ENCODE data around the gene KCNQ5.

Gene KCNQ5

GRCh38 chr6:72825315-72825911 is 203.5 kb downstream of the KCNQ5 start:
- Histone ChIP-seq H3K9ac (ENCODE audit: low read depth in 1 of 2, low read length in 2 of 2) (no peak overlapping the region), H3K4me1 (ENCODE audit: control insufficient read depth in 2 of 2, insufficient read depth in 2 of 2, low read length in 2 of 2) (no peaks in the 10 kb centered on the region), H3K27ac (ENCODE audit: low read depth in 2 of 2, low read length in 2 of 2) (no peak overlapping the region), H3K4me3 (ENCODE audit: low read length in 2 of 2) (no peak overlapping the region), H3K27me3 (ENCODE audit: control insufficient read depth in 2 of 2, insufficient read depth in 2 of 2, low read length in 2 of 2) (no peaks in the 10 kb centered on the region), H3K36me3 (ENCODE audit: control insufficient read depth in 2 of 2, insufficient read depth in 2 of 2, low read length in 2 of 2) (no peaks in the 10 kb centered on the region), H3K9me3 (ENCODE audit: control insufficient read depth in 2 of 2, low read length in 2 of 2) (no peaks in the 10 kb centered on the region)

DNA sequence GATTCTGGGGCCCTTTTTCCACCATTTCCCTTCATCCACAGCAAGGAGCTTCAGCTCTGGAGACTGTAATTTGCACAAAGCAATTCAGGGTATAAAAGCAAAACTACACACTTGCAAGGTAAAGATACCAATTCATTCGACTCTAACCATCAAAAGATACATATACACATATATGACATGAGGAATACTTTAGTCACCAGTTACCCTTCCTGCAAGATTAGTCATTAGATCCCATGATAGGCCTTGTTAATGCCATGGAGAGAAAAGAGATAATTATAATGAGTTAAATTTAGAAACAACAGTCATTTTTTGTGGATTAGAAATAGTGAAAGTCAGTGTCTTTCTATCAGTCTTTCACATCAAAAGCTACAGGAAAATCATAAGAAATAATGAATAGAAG is 204.2 kb downstream of the KCNQ5 start:
- Histone ChIP-seq H3K4me3 (ENCODE audit: low read length in 2 of 2) (no peak overlapping the region), H3K27ac (ENCODE audit: low read depth in 2 of 2, low read length in 2 of 2) (no peak overlapping the region), H3K9me3 (ENCODE audit: control insufficient read depth in 2 of 2, low read length in 2 of 2) (no peaks in the 10 kb centered on the region), H3K36me3 (ENCODE audit: control insufficient read depth in 2 of 2, insufficient read depth in 2 of 2, low read length in 2 of 2) (no peaks in the 10 kb centered on the region), H3K4me1 (ENCODE audit: control insufficient read depth in 2 of 2, insufficient read depth in 2 of 2, low read length in 2 of 2) (no peaks in the 10 kb centered on the region), H3K9ac (ENCODE audit: low read depth in 1 of 2, low read length in 2 of 2) (no peak overlapping the region), H3K27me3 (ENCODE audit: control insufficient read depth in 2 of 2, insufficient read depth in 2 of 2, low read length in 2 of 2) (no peaks in the 10 kb centered on the region)

DNA sequence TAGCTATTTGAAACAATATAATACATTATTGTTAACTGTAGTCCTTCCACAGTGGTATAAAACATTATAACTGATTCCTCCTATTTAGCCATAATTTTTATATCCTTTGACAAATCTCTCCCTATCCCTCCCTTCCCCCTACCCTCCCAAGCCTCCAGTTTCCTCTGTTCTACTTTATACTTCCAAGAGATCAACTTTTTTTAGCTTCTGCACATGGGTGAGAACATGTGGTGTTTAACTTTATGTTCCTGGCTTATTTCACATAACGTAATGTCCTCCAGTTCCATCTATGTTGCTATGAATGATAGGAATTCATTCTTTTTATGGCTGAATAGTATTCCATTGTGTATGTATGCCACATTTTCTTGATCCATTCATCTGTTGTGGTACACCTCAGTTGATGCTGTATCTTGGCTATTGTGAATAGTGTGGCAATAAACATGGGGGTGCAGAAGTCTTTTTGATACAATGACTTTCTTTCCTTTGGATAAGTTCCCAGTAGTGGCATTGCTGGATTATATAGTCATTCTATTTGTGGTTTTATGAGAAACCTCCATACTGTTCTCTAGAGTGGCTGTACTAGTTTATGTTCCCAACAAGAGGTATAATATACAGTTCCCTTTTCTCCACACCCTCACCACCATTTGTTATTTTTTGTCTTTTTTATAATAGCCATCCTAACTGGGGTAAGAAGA is 205.0 kb downstream of the KCNQ5 start:
- Histone ChIP-seq H3K4me1 (ENCODE audit: control insufficient read depth in 2 of 2, insufficient read depth in 2 of 2, low read length in 2 of 2) (no peaks in the 10 kb centered on the region), H3K9me3 (ENCODE audit: control insufficient read depth in 2 of 2, low read length in 2 of 2) (no peaks in the 10 kb centered on the region), H3K4me3 (ENCODE audit: low read length in 2 of 2) (no peak overlapping the region), H3K27me3 (ENCODE audit: control insufficient read depth in 2 of 2, insufficient read depth in 2 of 2, low read length in 2 of 2) (no peaks in the 10 kb centered on the region), H3K36me3 (ENCODE audit: control insufficient read depth in 2 of 2, insufficient read depth in 2 of 2, low read length in 2 of 2) (no peaks in the 10 kb centered on the region), H3K9ac (ENCODE audit: low read depth in 1 of 2, low read length in 2 of 2) (no peak overlapping the region), H3K27ac (ENCODE audit: low read depth in 2 of 2, low read length in 2 of 2) (no peak overlapping the region)

DNA sequence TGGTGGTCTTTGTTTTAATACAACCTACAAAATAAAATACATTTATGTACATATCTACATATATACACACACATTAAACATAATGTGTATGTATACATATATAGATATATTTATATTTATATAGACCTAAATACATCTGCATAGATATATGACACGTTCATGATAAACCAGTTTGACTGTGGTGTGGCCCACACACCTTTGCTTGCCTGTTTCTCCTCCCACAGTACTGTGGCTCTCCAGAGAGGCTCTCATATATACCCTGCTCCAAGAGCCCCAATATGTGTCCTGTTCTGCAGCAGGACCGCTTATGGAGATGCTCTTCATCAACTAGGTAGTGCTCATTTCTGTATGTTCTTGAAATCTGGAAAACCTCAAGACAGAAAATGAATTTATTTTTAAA is 207.0 kb downstream of the KCNQ5 start:
- Histone ChIP-seq H3K9ac (ENCODE audit: low read depth in 1 of 2, low read length in 2 of 2) (no peak overlapping the region), H3K4me3 (ENCODE audit: low read length in 2 of 2) (no peak overlapping the region), H3K27ac (ENCODE audit: low read depth in 2 of 2, low read length in 2 of 2) (no peak overlapping the region), H3K9me3 (ENCODE audit: control insufficient read depth in 2 of 2, low read length in 2 of 2) (no peaks in the 10 kb centered on the region), H3K36me3 (ENCODE audit: control insufficient read depth in 2 of 2, insufficient read depth in 2 of 2, low read length in 2 of 2) (no peaks in the 10 kb centered on the region), H3K4me1 (ENCODE audit: control insufficient read depth in 2 of 2, insufficient read depth in 2 of 2, low read length in 2 of 2) (no peaks in the 10 kb centered on the region), H3K27me3 (ENCODE audit: control insufficient read depth in 2 of 2, insufficient read depth in 2 of 2, low read length in 2 of 2) (no peaks in the 10 kb centered on the region)

GRCh38 chr6:72832271-72832670 is 210.4 kb downstream of the KCNQ5 start:
- no peaks in the 10 kb centered on the region for H3K4me1 ChIP-seq (ENCODE audit: control insufficient read depth in 2 of 2, insufficient read depth in 2 of 2, low read length in 2 of 2)
- no peak overlapping the region for H3K27ac ChIP-seq (ENCODE audit: low read depth in 2 of 2, low read length in 2 of 2)
- no peaks in the 10 kb centered on the region for H3K9me3 ChIP-seq (ENCODE audit: control insufficient read depth in 2 of 2, low read length in 2 of 2)
- no peaks in the 10 kb centered on the region for H3K36me3 ChIP-seq (ENCODE audit: control insufficient read depth in 2 of 2, insufficient read depth in 2 of 2, low read length in 2 of 2)
- no peak overlapping the region for H3K4me3 ChIP-seq (ENCODE audit: low read length in 2 of 2)
- H3K27me3 ChIP-seq (ENCODE audit: control insufficient read depth in 2 of 2, insufficient read depth in 2 of 2, low read length in 2 of 2): no peaks in the 10 kb centered on the region
- H3K9ac ChIP-seq (ENCODE audit: low read depth in 1 of 2, low read length in 2 of 2): no peak overlapping the region

GRCh38 chr6:72835749-72836148 is 213.9 kb downstream of the KCNQ5 start:
- H3K9ac ChIP-seq (ENCODE audit: low read depth in 1 of 2, low read length in 2 of 2): no peak overlapping the region
- no peaks in the 10 kb centered on the region for H3K27me3 ChIP-seq (ENCODE audit: control insufficient read depth in 2 of 2, insufficient read depth in 2 of 2, low read length in 2 of 2)
- no peaks in the 10 kb centered on the region for H3K9me3 ChIP-seq (ENCODE audit: control insufficient read depth in 2 of 2, low read length in 2 of 2)
- H3K27ac ChIP-seq (ENCODE audit: low read depth in 2 of 2, low read length in 2 of 2): no peak overlapping the region
- no peaks in the 10 kb centered on the region for H3K4me1 ChIP-seq (ENCODE audit: control insufficient read depth in 2 of 2, insufficient read depth in 2 of 2, low read length in 2 of 2)
- H3K36me3 ChIP-seq (ENCODE audit: control insufficient read depth in 2 of 2, insufficient read depth in 2 of 2, low read length in 2 of 2): no peaks in the 10 kb centered on the region
- no peak overlapping the region for H3K4me3 ChIP-seq (ENCODE audit: low read length in 2 of 2)

GRCh38 chr6:72836971-72837370 is 215.1 kb downstream of the KCNQ5 start:
- Histone ChIP-seq H3K27me3 (ENCODE audit: control insufficient read depth in 2 of 2, insufficient read depth in 2 of 2, low read length in 2 of 2) (no peaks in the 10 kb centered on the region), H3K9me3 (ENCODE audit: control insufficient read depth in 2 of 2, low read length in 2 of 2) (no peaks in the 10 kb centered on the region), H3K4me3 (ENCODE audit: low read length in 2 of 2) (no peak overlapping the region), H3K9ac (ENCODE audit: low read depth in 1 of 2, low read length in 2 of 2) (no peak overlapping the region), H3K36me3 (ENCODE audit: control insufficient read depth in 2 of 2, insufficient read depth in 2 of 2, low read length in 2 of 2) (no peaks in the 10 kb centered on the region), H3K27ac (ENCODE audit: low read depth in 2 of 2, low read length in 2 of 2) (no peak overlapping the region), H3K4me1 (ENCODE audit: control insufficient read depth in 2 of 2, insufficient read depth in 2 of 2, low read length in 2 of 2) (no peaks in the 10 kb centered on the region)

GRCh38 chr6:72841195-72841594 is 219.3 kb downstream of the KCNQ5 start:
- Histone ChIP-seq H3K4me1 (ENCODE audit: control insufficient read depth in 2 of 2, insufficient read depth in 2 of 2, low read length in 2 of 2) (no peaks in the 10 kb centered on the region), H3K4me3 (ENCODE audit: low read length in 2 of 2) (no peak overlapping the region), H3K36me3 (ENCODE audit: control insufficient read depth in 2 of 2, insufficient read depth in 2 of 2, low read length in 2 of 2) (no peaks in the 10 kb centered on the region), H3K9me3 (ENCODE audit: control insufficient read depth in 2 of 2, low read length in 2 of 2) (no peaks in the 10 kb centered on the region), H3K27me3 (ENCODE audit: control insufficient read depth in 2 of 2, insufficient read depth in 2 of 2, low read length in 2 of 2) (no peaks in the 10 kb centered on the region), H3K27ac (ENCODE audit: low read depth in 2 of 2, low read length in 2 of 2) (no peak overlapping the region), H3K9ac (ENCODE audit: low read depth in 1 of 2, low read length in 2 of 2) (no peak overlapping the region)

- H3K36me3 ChIP-seq (ENCODE audit: control insufficient read depth in 2 of 2, insufficient read depth in 2 of 2, low read length in 2 of 2): no peaks in the 10 kb centered on the region
- H3K4me1 ChIP-seq (ENCODE audit: control insufficient read depth in 2 of 2, insufficient read depth in 2 of 2, low read length in 2 of 2): no peaks in the 10 kb centered on the region
Measured at GRCh38 chr6:72842140-72842539, 220.3 kb downstream of the KCNQ5 start.

GRCh38 chr6:72844614-72845013 is 222.8 kb downstream of the KCNQ5 start:
- Histone ChIP-seq H3K36me3 (ENCODE audit: control insufficient read depth in 2 of 2, insufficient read depth in 2 of 2, low read length in 2 of 2) (no peaks in the 10 kb centered on the region), H3K9me3 (ENCODE audit: control insufficient read depth in 2 of 2, low read length in 2 of 2) (no peaks in the 10 kb centered on the region), H3K27me3 (ENCODE audit: control insufficient read depth in 2 of 2, insufficient read depth in 2 of 2, low read length in 2 of 2) (no peaks in the 10 kb centered on the region), H3K4me1 (ENCODE audit: control insufficient read depth in 2 of 2, insufficient read depth in 2 of 2, low read length in 2 of 2) (no peaks in the 10 kb centered on the region), H3K27ac (ENCODE audit: low read depth in 2 of 2, low read length in 2 of 2) (no peak overlapping the region), H3K4me3 (ENCODE audit: low read length in 2 of 2) (no peak overlapping the region), H3K9ac (ENCODE audit: low read depth in 1 of 2, low read length in 2 of 2) (no peak overlapping the region)

More at GRCh38 chr6:72842140-72842539, 220.3 kb downstream of the KCNQ5 start:
- Histone ChIP-seq H3K9ac (ENCODE audit: low read depth in 1 of 2, low read length in 2 of 2) (no peak overlapping the region), H3K9me3 (ENCODE audit: control insufficient read depth in 2 of 2, low read length in 2 of 2) (no peaks in the 10 kb centered on the region), H3K27ac (ENCODE audit: low read depth in 2 of 2, low read length in 2 of 2) (no peak overlapping the region), H3K27me3 (ENCODE audit: control insufficient read depth in 2 of 2, insufficient read depth in 2 of 2, low read length in 2 of 2) (no peaks in the 10 kb centered on the region), H3K4me3 (ENCODE audit: low read length in 2 of 2) (no peak overlapping the region)
